ENCODE results near the gene G3BP1.

Gene G3BP1

GRCh38 chr5:151764801-151765200 lies 7.0 kb upstream of the G3BP1 start:
- in situ Hi-C loops (cut with MboI; ENCODE audit: low pct_unique_long_range_greater_than_20kb, low sequenced_read_pairs, unreplicated experiment): no loop called here
- no peak for TF ChIP-seq CTCF (IDR thresholded peaks at IDR 0.05; ENCODE audit: extremely low read depth, insufficient read depth, missing control alignments)
- DNase-seq (ENCODE audit: low spot score): no peak

- DNase-seq (ENCODE audit: low spot score): no peak
- in situ Hi-C loops (cut with MboI; ENCODE audit: low pct_unique_long_range_greater_than_20kb, low sequenced_read_pairs, unreplicated experiment): no loop called here
Observed at GRCh38 chr5:151766975-151767374, 4.8 kb upstream of the G3BP1 start.

DNA sequence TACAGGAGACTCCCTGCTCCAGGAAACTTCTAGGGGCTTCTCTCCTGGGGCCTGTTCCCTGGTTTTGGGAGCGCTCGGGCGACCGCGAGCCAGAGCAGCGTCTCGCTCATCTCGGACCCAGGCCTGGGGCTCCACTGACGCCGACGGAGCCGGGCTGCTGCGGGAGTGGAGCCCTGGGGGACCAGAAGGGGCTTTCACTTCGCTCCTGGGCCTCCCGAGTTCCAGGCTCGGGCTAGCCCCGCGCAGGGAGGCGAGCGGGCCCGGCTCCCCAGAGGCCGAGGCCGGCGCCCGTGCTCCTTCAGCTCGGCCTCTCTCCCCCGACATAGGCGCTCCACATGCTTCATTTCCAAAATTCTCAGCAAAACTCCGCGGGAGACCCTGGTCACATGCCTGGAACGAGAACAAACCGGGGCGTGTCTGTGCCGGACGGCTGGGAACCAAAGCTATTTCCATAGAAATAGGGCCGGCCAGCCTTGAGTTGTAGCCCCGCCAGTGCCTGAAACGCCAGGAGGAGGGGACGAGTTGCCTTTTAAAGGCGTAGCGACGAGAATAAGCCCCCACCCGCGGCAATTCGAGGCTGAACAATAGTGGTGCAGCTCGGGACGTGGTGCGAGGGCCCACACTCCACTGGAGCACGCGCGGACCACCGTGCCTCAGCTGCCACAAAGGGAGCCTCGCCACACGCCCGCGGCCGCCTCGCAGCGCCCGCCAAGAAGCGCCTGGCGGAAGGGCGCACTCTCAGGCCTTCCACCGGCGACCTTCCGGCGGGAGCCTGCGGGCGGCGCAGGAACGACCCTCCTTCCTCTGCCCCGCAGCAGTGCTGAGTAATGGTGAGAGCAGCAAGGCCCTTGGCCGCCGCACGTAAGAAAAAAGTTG lies 1.1 kb upstream of the G3BP1 start:
- no peak for TF ChIP-seq CTCF (IDR thresholded peaks at IDR 0.05; ENCODE audit: extremely low read depth, insufficient read depth, missing control alignments)
- peak; percentile 44 for DNase-seq (ENCODE audit: low spot score)
- in situ Hi-C loops (cut with MboI; ENCODE audit: low pct_unique_long_range_greater_than_20kb, low sequenced_read_pairs, unreplicated experiment): no loop called here

More at GRCh38 chr5:151766975-151767374, 4.8 kb upstream of the G3BP1 start:
- no peak for TF ChIP-seq CTCF (IDR thresholded peaks at IDR 0.05; ENCODE audit: extremely low read depth, insufficient read depth, missing control alignments)

GRCh38 chr5:151772029-151772845 lies 483 bp downstream of the G3BP1 start:
- in situ Hi-C loops (cut with MboI; ENCODE audit: low pct_unique_long_range_greater_than_20kb, low sequenced_read_pairs, unreplicated experiment): no loop called here
- peak; percentile 30 for DNase-seq (ENCODE audit: low spot score)
- no peak for TF ChIP-seq CTCF (IDR thresholded peaks at IDR 0.05; ENCODE audit: extremely low read depth, insufficient read depth, missing control alignments)

DNA sequence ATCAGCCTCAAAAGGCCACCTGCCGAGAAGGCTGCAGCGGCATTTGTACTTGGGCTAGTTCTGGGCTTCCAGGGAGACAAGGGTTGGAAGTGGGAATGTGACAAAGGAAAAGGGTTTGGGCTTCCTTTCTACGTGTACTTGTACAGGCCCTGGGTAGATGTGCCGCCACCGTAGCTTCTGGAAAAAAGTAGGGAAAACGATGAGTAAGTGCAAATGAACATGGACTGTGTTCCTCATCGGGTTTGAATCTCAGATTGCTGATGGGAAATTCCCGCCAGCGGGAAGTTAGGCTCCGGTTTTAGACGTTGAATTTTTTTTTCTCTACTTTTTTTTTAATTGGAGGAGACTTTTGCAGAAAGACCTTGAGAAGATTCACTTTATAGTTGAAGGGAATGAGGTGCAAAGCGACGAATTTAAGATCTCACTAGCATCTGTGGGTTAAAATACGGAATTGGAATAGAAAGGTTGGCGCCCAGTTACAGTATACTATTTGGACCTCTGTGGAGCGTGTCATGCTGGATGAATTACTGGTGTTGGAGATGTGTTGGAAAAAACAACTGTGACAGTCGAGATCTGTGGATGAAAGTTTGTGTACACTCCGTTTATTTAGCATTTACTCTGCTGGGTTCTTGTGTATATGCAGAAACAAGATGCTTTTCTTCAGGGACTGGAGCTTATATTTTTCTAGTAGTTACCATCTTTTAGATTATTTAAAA lies 1.2 kb downstream of the G3BP1 start:
- in situ Hi-C loops (cut with MboI; ENCODE audit: low pct_unique_long_range_greater_than_20kb, low sequenced_read_pairs, unreplicated experiment): no loop called here
- no peak for DNase-seq (ENCODE audit: low spot score)
- no peak for TF ChIP-seq CTCF (IDR thresholded peaks at IDR 0.05; ENCODE audit: extremely low read depth, insufficient read depth, missing control alignments)

- no peak for DNase-seq (ENCODE audit: low spot score)
- in situ Hi-C loops (cut with MboI; ENCODE audit: low pct_unique_long_range_greater_than_20kb, low sequenced_read_pairs, unreplicated experiment): no loop called here
- TF ChIP-seq CTCF (IDR thresholded peaks at IDR 0.05; ENCODE audit: extremely low read depth, insufficient read depth, missing control alignments): no peak
Observed at GRCh38 chr5:151773951-151774350, 2.2 kb downstream of the G3BP1 start.

Measured in GM13977 (cell line).